ENCODE measurements around the gene ATAT1.
A peak's percentile ranks its signal among the peaks of the same experiment; 100 is the strongest.
"Not testable (repeated sequence)": the region's sequence is repeated elsewhere in the genome, so short reads cannot be mapped to it uniquely, and the experiment has no call there.

The ATAT1 gene

GRCh38 chr6:30654798-30655742, 28.4 kb downstream of the ATAT1 start:
- DNase-seq: no peak

- DNase-seq: no peak
These were observed 29.0 kb downstream of the ATAT1 start for GRCh38 chr6:30655743-30656094.

GRCh38 chr6:30656513-30656912, 29.8 kb downstream of the ATAT1 start:
- no peak for DNase-seq

GRCh38 chr6:30657454-30657853, 30.8 kb downstream of the ATAT1 start:
- no peak for DNase-seq

- not testable (repeated sequence) for DNase-seq
These were observed 31.2 kb downstream of the ATAT1 start for GRCh38 chr6:30657922-30658321.

- no peak for DNase-seq
These were observed 38.5 kb downstream of the ATAT1 start for GRCh38 chr6:30664994-30665767.

- peak; percentile 34 to 48 for DNase-seq
These were observed 39.6 kb downstream of the ATAT1 start for GRCh38 chr6:30666300-30666699.

GRCh38 chr6:30670760-30671527, 44.3 kb downstream of the ATAT1 start:
- no peak for DNase-seq

GRCh38 chr6:30672445-30673253, 46.0 kb downstream of the ATAT1 start, which contains the start of gene DHX16:
TSS of gene DHX16 (minus strand) at chr6:30673006. CDS start at chr6:30672841, 165 bp downstream.
- peak; percentile 86 to 87 for DNase-seq

- no peak for DNase-seq
These were observed 50.1 kb downstream of the ATAT1 start for GRCh38 chr6:30676660-30677285.

GRCh38 chr6:30678964-30679726, 52.5 kb downstream of the ATAT1 start:
- DNase-seq: peak; percentile 89 to 90

- no peak for DNase-seq
These were observed 53.3 kb downstream of the ATAT1 start for GRCh38 chr6:30679765-30680535.

GRCh38 chr6:30681766-30682142, 55.1 kb downstream of the ATAT1 start:
- DNase-seq: no peak

GRCh38 chr6:30682143-30683117, 55.8 kb downstream of the ATAT1 start:
- DNase-seq: peak; percentile 88 to 89

- DNase-seq: no peak
These were observed 56.7 kb downstream of the ATAT1 start for GRCh38 chr6:30683183-30683979.

- no peak for DNase-seq
These were observed 57.3 kb downstream of the ATAT1 start for GRCh38 chr6:30683980-30684338.

- DNase-seq: peak; percentile 47 to 48
These were observed 57.9 kb downstream of the ATAT1 start for GRCh38 chr6:30684386-30685156.

Data from activated CD4-positive, alpha-beta T cell treated with anti-CD3 and anti-CD28 coated beads, Interleukin-2, amount 50 U/mL, for 4 hours (primary cell).